DOHH2 (cell line): ENCODE data around the gene KLHL18.
"Not testable (repeated sequence)": the region's sequence is repeated elsewhere in the genome, so short reads cannot be mapped to it uniquely, and the experiment has no call there.

Experiments used
- H3F3A ChIP-seq: fragments of 200-600 bp; sonication (generic), shearing (Covaris generic); 2 replicates; pipeline ENCODE4 v1.6.0; 2016; ENCODE audit warnings: antibody characterized with exemption, mild to moderate bottlenecking; ENCODE audit not compliant: control insufficient read depth, insufficient read depth
- H3K27ac ChIP-seq: fragments of 200-600 bp; sonication (generic); 2 replicates; pipeline ENCODE4 v1.5.1; 2014; ENCODE audit warnings: low read depth, mild to moderate bottlenecking, low read length, moderate library complexity
- H3K27me3 ChIP-seq: fragments of 200-600 bp; sonication (generic); 2 replicates; pipeline ENCODE4 v1.6.1; 2014; ENCODE audit warnings: mild to moderate bottlenecking, low read length, mixed read lengths; ENCODE audit not compliant: control insufficient read depth
- H3K36me3 ChIP-seq: fragments of 200-600 bp; sonication (generic); 2 replicates; pipeline ENCODE4 v1.6.1; 2014; ENCODE audit warnings: mild to moderate bottlenecking, low read length, moderate library complexity, mixed read lengths; ENCODE audit not compliant: control insufficient read depth
- H3K4me1 ChIP-seq: fragments of 200-600 bp; sonication (generic); 2 replicates; pipeline ENCODE4 v1.6.1; 2014; ENCODE audit warnings: mild to moderate bottlenecking, low read length, mixed read lengths; ENCODE audit not compliant: control insufficient read depth
- H3K4me2 ChIP-seq: fragments of 200-600 bp; sonication (generic); 2 replicates; pipeline ENCODE4 v1.6.0; 2014; ENCODE audit warnings: mild to moderate bottlenecking, low read length, moderate library complexity
- H3K4me3 ChIP-seq: fragments of 200-600 bp; sonication (generic); 2 replicates; pipeline ENCODE4 v1.5.1; 2014; ENCODE audit warnings: mild to moderate bottlenecking, low read length, mixed read lengths
- H3K79me2 ChIP-seq: fragments of 200-600 bp; sonication (generic); 2 replicates; pipeline ENCODE4 v1.6.1; 2014; ENCODE audit warnings: mild to moderate bottlenecking, low read length, mixed read lengths; ENCODE audit not compliant: control insufficient read depth
- H3K9me2 ChIP-seq: fragments of 200-600 bp; sonication (generic); replicated peaks from 2 replicates; pipeline ENCODE4 v1.6.1; 2014; ENCODE audit warnings: mild to moderate bottlenecking, low read length, mixed read lengths; ENCODE audit not compliant: control insufficient read depth
- H3K9me3 ChIP-seq: fragments of 200-600 bp; sonication (generic); 2 replicates; pipeline ENCODE4 v1.6.1; 2014; ENCODE audit warnings: antibody characterized with exemption, low read length, mixed read lengths; ENCODE audit not compliant: control insufficient read depth, insufficient read depth
- H4K20me1 ChIP-seq: fragments of 200-600 bp; sonication (generic); 2 replicates; pipeline ENCODE4 v1.6.0; 2014; ENCODE audit warnings: low read depth, mild to moderate bottlenecking, antibody characterized with exemption, low read length, moderate library complexity; ENCODE audit not compliant: control insufficient read depth, insufficient read depth
- CTCF ChIP-seq: fragments of 200-600 bp; sonication (generic); IDR thresholded peaks from one replicate; pipeline ENCODE4 v1.5.1; 2014; ENCODE audit warnings: antibody characterized with exemption, mild to moderate bottlenecking, low read depth, low read length; ENCODE audit not compliant: poor library complexity, severe bottlenecking
- EZH2phosphoT487 ChIP-seq: fragments of 200-600 bp; sonication (generic); IDR thresholded peaks from 2 replicates; pipeline ENCODE4 v1.6.1; 2017; ENCODE audit warnings: borderline replicate concordance, mild to moderate bottlenecking, antibody characterized with exemption, low read length, moderate library complexity, mixed read lengths

The KLHL18 gene

GRCh38 chr3:47299381-47300318 is 16.9 kb downstream of the KLHL18 start:
- Histone ChIP-seq H3K27ac (peak overlapping the region; percentile 28), H3K9me2 (no peaks in the 10 kb centered on the region), H3F3A (0 out of 2 replicates have a peak, but pooled peaks cover 4% of the 10 kb centered on the region), H3K4me1 (peaks cover 52% of the 10 kb centered on the region), H3K4me3 (no peak overlapping the region), H3K27me3 (no peaks in the 10 kb centered on the region), H3K79me2 (peaks cover 68% of the 10 kb centered on the region), H3K4me2 (peak overlapping the region; percentile 41), H3K9me3 (no peaks in the 10 kb centered on the region), H3K36me3 (peaks cover 39% of the 10 kb centered on the region), H4K20me1 (no peaks in the 10 kb centered on the region)
- TF ChIP-seq CTCF = no peak
- TF ChIP-seq EZH2phosphoT487 = no peak

GRCh38 chr3:47301456-47301855 is 18.7 kb downstream of the KLHL18 start:
- H3K79me2 ChIP-seq = peaks cover 68% of the 10 kb centered on the region

GRCh38 chr3:47306022-47306421 is 23.3 kb downstream of the KLHL18 start:
- no peak overlapping the region for H3K27ac ChIP-seq
- no peaks in the 10 kb centered on the region for H3K9me3 ChIP-seq
- no peaks in the 10 kb centered on the region for H3K9me2 ChIP-seq
- no peak overlapping the region for H3K4me2 ChIP-seq
- no peaks in the 10 kb centered on the region for H4K20me1 ChIP-seq
- H3K4me3 ChIP-seq = no peak overlapping the region
- H3K27me3 ChIP-seq = no peaks in the 10 kb centered on the region
- H3K79me2 ChIP-seq = peaks cover 58% of the 10 kb centered on the region
- H3F3A ChIP-seq = no peaks in the 10 kb centered on the region
- no peak for TF ChIP-seq EZH2phosphoT487
- no peak for TF ChIP-seq CTCF
- peaks cover 18% of the 10 kb centered on the region for H3K36me3 ChIP-seq
- H3K4me1 ChIP-seq = peaks cover 6% of the 10 kb centered on the region

More at GRCh38 chr3:47301456-47301855, 18.7 kb downstream of the KLHL18 start:
- H3K9me3 ChIP-seq = no peaks in the 10 kb centered on the region
- no peak overlapping the region for H3K27ac ChIP-seq
- no peak for TF ChIP-seq EZH2phosphoT487
- H3K4me3 ChIP-seq = no peak overlapping the region
- H3K36me3 ChIP-seq = peaks cover 34% of the 10 kb centered on the region
- H3K27me3 ChIP-seq = no peaks in the 10 kb centered on the region
- no peaks in the 10 kb centered on the region for H3K9me2 ChIP-seq
- 0 out of 2 replicates have a peak, but pooled peaks cover 4% of the 10 kb centered on the region for H3F3A ChIP-seq
- H4K20me1 ChIP-seq = no peaks in the 10 kb centered on the region
- no peak overlapping the region for H3K4me2 ChIP-seq
- peaks cover 40% of the 10 kb centered on the region for H3K4me1 ChIP-seq

DNA sequence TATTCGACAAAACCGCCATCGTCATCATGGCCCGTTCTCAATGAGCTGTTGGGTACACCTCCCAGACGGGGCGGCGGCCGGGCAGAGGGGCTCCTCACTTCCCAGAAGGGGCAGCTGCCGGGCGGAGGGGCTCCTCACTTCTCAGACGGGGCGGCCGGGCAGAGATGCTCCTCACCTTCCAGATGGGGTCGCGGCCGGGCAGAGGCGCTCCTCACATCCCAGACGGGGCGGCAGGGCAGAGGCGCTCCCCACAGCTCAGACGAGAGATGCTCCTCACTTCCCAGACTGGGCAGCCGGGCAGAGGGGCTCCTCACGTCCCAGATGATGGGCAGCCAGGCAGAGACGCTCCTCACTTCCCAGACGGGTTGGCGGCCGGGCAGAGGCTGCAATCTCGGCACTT is 26.5 kb downstream of the KLHL18 start:
- H3K27me3 ChIP-seq, H3K9me3 ChIP-seq: not testable (repeated sequence)
- H3K79me2 ChIP-seq = peaks cover 56% of the 10 kb centered on the region

More for the DNA sequence above, 26.5 kb downstream of the KLHL18 start:
- H4K20me1 ChIP-seq, H3K36me3 ChIP-seq, H3K4me2 ChIP-seq, H3K9me2 ChIP-seq, H3K27ac ChIP-seq, H3F3A ChIP-seq, H3K4me3 ChIP-seq, H3K4me1 ChIP-seq: not testable (repeated sequence)
